SK-N-SH treated with all-trans-retinoic acid at 6 μM for 48 hours (cell line): Measurements from ENCODE around the gene PRR5L.

Experiments
- ARNTL ChIP-seq: fragments of 450-650 bp; formaldehyde crosslinking; IDR thresholded peaks from 2 replicates; pipeline ENCODE4 v1.5.0; 2020; ENCODE audit warnings: low read depth, mild to moderate bottlenecking, moderate library complexity, borderline replicate concordance
- BACH2 ChIP-seq: fragments of 250-450 bp; sonication (Bioruptor Pico); IDR thresholded peaks from 2 replicates; pipeline ENCODE4 v1.9.0; 2021; ENCODE audit warnings: mild to moderate bottlenecking, borderline replicate concordance
- OSR1 ChIP-seq: fragments of 250-450 bp; sonication (Bioruptor Pico); IDR thresholded peaks from 2 replicates; pipeline ENCODE4 v1.8.0; 2022; ENCODE audit warnings: moderate library complexity, mild to moderate bottlenecking, inconsistent platforms
- SNAI2 ChIP-seq: fragments of 250-450 bp; sonication (Bioruptor Pico); IDR thresholded peaks from 2 replicates; pipeline ENCODE4 v1.5.0; 2020; ENCODE audit warnings: mild to moderate bottlenecking, moderate library complexity
- ZNF70 ChIP-seq: fragments of 450-650 bp; formaldehyde crosslinking; IDR thresholded peaks from 2 replicates; pipeline ENCODE4 v1.5.0; 2020; ENCODE audit warnings: mild to moderate bottlenecking, moderate library complexity
- TF ChIP-seq, protein P1 (sequence below): fragments of 250-450 bp; sonication (Bioruptor Pico); IDR thresholded peaks from 2 replicates; pipeline ENCODE4 v1.5.1; 2020; ENCODE audit warnings: low read depth, mild to moderate bottlenecking, moderate library complexity
- TF ChIP-seq, protein P2 (sequence below): fragments of 250-450 bp; sonication (Bioruptor Pico); IDR thresholded peaks from 2 replicates; pipeline ENCODE4 v1.8.0; 2020; ENCODE audit warnings: mild to moderate bottlenecking, moderate library complexity, borderline replicate concordance

DNA sequence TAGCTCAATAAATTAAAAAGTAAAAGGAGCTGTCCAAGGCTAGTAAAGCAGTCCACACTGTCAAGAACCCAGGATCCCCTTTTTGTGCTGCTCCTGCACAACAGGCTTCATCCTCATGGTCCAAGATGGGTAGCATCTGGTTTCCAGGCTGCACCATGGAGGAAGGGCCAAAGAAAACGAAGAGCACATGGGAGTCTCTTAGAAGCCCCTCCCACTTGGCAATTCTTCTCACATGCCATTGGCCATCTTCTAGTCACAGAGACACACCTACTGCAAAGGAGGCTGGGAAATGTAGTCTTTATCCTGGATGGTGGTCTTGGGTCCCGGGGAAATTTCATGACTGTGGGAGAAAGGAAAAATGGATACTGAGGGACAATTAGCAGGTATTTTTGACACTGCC is 37.8 kb downstream of the PRR5L start:
- TF ChIP-seq ARNTL (CRISPR knock-in tag) (no peak), SNAI2 (no peak), BACH2 (no peak), OSR1 (CRISPR knock-in tag) (no peak), ZNF70 (CRISPR knock-in tag) (no peak)
- TF ChIP-seq, protein P1, sequence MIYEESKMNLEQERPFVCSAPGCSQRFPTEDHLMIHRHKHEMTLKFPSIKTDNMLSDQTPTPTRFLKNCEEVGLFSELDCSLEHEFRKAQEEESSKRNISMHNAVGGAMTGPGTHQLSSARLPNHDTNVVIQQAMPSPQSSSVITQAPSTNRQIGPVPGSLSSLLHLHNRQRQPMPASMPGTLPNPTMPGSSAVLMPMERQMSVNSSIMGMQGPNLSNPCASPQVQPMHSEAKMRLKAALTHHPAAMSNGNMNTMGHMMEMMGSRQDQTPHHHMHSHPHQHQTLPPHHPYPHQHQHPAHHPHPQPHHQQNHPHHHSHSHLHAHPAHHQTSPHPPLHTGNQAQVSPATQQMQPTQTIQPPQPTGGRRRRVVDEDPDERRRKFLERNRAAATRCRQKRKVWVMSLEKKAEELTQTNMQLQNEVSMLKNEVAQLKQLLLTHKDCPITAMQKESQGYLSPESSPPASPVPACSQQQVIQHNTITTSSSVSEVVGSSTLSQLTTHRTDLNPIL: no peak
- TF ChIP-seq, protein P2, sequence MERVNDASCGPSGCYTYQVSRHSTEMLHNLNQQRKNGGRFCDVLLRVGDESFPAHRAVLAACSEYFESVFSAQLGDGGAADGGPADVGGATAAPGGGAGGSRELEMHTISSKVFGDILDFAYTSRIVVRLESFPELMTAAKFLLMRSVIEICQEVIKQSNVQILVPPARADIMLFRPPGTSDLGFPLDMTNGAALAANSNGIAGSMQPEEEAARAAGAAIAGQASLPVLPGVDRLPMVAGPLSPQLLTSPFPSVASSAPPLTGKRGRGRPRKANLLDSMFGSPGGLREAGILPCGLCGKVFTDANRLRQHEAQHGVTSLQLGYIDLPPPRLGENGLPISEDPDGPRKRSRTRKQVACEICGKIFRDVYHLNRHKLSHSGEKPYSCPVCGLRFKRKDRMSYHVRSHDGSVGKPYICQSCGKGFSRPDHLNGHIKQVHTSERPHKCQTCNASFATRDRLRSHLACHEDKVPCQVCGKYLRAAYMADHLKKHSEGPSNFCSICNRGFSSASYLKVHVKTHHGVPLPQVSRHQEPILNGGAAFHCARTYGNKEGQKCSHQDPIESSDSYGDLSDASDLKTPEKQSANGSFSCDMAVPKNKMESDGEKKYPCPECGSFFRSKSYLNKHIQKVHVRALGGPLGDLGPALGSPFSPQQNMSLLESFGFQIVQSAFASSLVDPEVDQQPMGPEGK (CRISPR knock-in tag): no peak
